Natural killer cell (primary cell): Measurements from ENCODE around the gene RARS2. TPM values are rescaled to one million over a fixed set of nuclear protein-coding genes. Genes with fewer than 3 reads are reported as not detected.
"Not testable (repeated sequence)": the region's sequence is repeated elsewhere in the genome, so short reads cannot be mapped to it uniquely, and the experiment has no call there.

Experiments
- ATAC-seq, 3 donors: fragments of 150-1000 bp in 2 of 3; fragments of 200-7000 bp in 1 of 3; cut with Tn5 transposase; 1 replicate in 1 of 3; 2 replicates in 2 of 3; pipeline ENCODE4 v1.10.0; 2021; ENCODE audit warnings: mild to moderate bottlenecking in 2 of 3, moderate library complexity in 2 of 3
- DNase-seq, 2 donors: peaks; one replicate each; pipeline versions ENCODE4 v3.0.0 to v3.0.0-alpha.2; 2013 to 2021; ENCODE audit warnings: mixed read lengths in 1 of 2
- H3K27ac ChIP-seq: one replicate; pipeline ENCODE4 v1.5.1; 2013; ENCODE audit warnings: mild to moderate bottlenecking, low read length
- H3K27me3 ChIP-seq: one replicate; pipeline ENCODE4 v1.6.1; 2013; ENCODE audit warnings: low read length; ENCODE audit not compliant: control insufficient read depth, insufficient read depth
- H3K36me3 ChIP-seq: one replicate; pipeline ENCODE4 v1.6.1; 2013; ENCODE audit warnings: low read length; ENCODE audit not compliant: control insufficient read depth, insufficient read depth
- H3K4me1 ChIP-seq: one replicate; pipeline ENCODE4 v1.6.1; 2013; ENCODE audit warnings: low read length; ENCODE audit not compliant: control insufficient read depth, insufficient read depth
- H3K4me3 ChIP-seq: one replicate; pipeline ENCODE4 v1.5.1; 2013; ENCODE audit warnings: low read length
- H3K9me3 ChIP-seq: one replicate; pipeline ENCODE4 v1.6.1; 2013; ENCODE audit warnings: low read length; ENCODE audit not compliant: control insufficient read depth, insufficient read depth
- H3K27ac Mint-ChIP-seq, 2 donors: one replicate each; pipeline ENCODE4 v1.8.0; 2022; ENCODE audit warnings: mild to moderate bottlenecking in 2 of 2, mixed read lengths in 2 of 2, moderate library complexity in 1 of 2
- H3K27me3 Mint-ChIP-seq, 2 donors: one replicate each; pipeline ENCODE4 v1.8.0; 2022; ENCODE audit warnings: low read depth in 2 of 2, mixed read lengths in 2 of 2
- H3K36me3 Mint-ChIP-seq: one replicate; pipeline ENCODE4 v1.8.0; 2022; ENCODE audit warnings: mixed read lengths
- H3K4me1 Mint-ChIP-seq, 2 donors: one replicate each; pipeline ENCODE4 v1.8.0; 2022; ENCODE audit warnings: mixed read lengths in 2 of 2
- H3K4me3 Mint-ChIP-seq: one replicate; pipeline ENCODE4 v1.8.0; 2022; ENCODE audit warnings: mild to moderate bottlenecking, moderate library complexity, mixed read lengths
- H3K9me3 Mint-ChIP-seq, 2 donors: one replicate each; pipeline ENCODE4 v1.8.0; 2022; ENCODE audit warnings: mixed read lengths in 2 of 2
- CTCF ChIP-seq: fragments of 200-600 bp; IDR thresholded peaks from one replicate; pipeline ENCODE4 v1.8.0; 2022; ENCODE audit warnings: antibody characterized with exemption
- WGBS: methylation state at CpG from one replicate; pipeline ENCODE4 v1.1.7; 2013; ENCODE audit warnings: missing lambda C conversion rate; ENCODE audit not compliant: insufficient coverage; 5-methylcytosine and 5-hydroxymethylcytosine counted together
- intact Hi-C: fragments of 100-400 bp; cut with micrococcal nuclease; formaldehyde crosslinking; loops from one replicate; pipeline ENCODE4 v1.14.2; 2022
- total RNA-seq, 4 donors: library from RNA; stranded (reverse); fragments of 120-200 nt in 1 of 4; gene quantifications; one replicate each; pipeline versions ENCODE4 v1.2.3 to v1.2.4, GENCODE V29; 2013 to 2022

Gene RARS2
- total RNA-seq, 3 donors from 2014 or later (not counting 1 experiment from before 2014, with no cell fraction given) = 21.8 to 26.5 (median 24.2) TPM

- Mint-ChIP-seq H3K9me3 (no peaks in the 10 kb centered on the region), H3K4me3 (no peak overlapping the region), H3K4me1 (no peaks in the 10 kb centered on the region), H3K27ac (no peak overlapping the region), H3K36me3 (no peaks in the 10 kb centered on the region), H3K27me3 (no peaks in the 10 kb centered on the region)
- Histone ChIP-seq H3K36me3 (peaks cover 6% of the 10 kb centered on the region), H3K4me3 (no peak overlapping the region), H3K9me3 (no peaks in the 10 kb centered on the region), H3K4me1 (no peaks in the 10 kb centered on the region), H3K27ac (no peak overlapping the region), H3K27me3 (no peaks in the 10 kb centered on the region)
- 36% methylated on average over 1 of the region's 2 CpGs for WGBS
- no peak for ATAC-seq
- DNase-seq = no peak
- intact Hi-C loops = no loop called here
- no peak for TF ChIP-seq CTCF
These were observed 38.6 kb upstream of the RARS2 start for GRCh38 chr6:87628424-87628823.

GRCh38 chr6:87623248-87623647 is 33.5 kb upstream of the RARS2 start:
- Histone ChIP-seq H3K4me3 (no peak overlapping the region), H3K27me3 (no peaks in the 10 kb centered on the region), H3K27ac (no peak overlapping the region), H3K9me3 (no peaks in the 10 kb centered on the region), H3K4me1 (no peaks in the 10 kb centered on the region), H3K36me3 (peaks cover 17% of the 10 kb centered on the region)
- no peak for DNase-seq
- H3K4me3 Mint-ChIP-seq = no peak overlapping the region
- whole genome bisulfite sequencing = 93% methylated on average over 3 of the region's 3 CpGs
- no peak for ATAC-seq
- H3K27ac Mint-ChIP-seq = no peak overlapping the region
- no peaks in the 10 kb centered on the region for H3K36me3 Mint-ChIP-seq
- no peaks in the 10 kb centered on the region for H3K9me3 Mint-ChIP-seq
- no peak for TF ChIP-seq CTCF
- intact Hi-C loops = no loop called here
- H3K27me3 Mint-ChIP-seq = no peaks in the 10 kb centered on the region
- no peaks in the 10 kb centered on the region for H3K4me1 Mint-ChIP-seq

GRCh38 chr6:87618531-87618930 is 28.7 kb upstream of the RARS2 start:
- Mint-ChIP-seq H3K27ac (no peak overlapping the region), H3K27me3 (no peaks in the 10 kb centered on the region), H3K4me1 (no peaks in the 10 kb centered on the region), H3K4me3 (no peak overlapping the region), H3K9me3 (no peaks in the 10 kb centered on the region), H3K36me3 (no peaks in the 10 kb centered on the region)
- WGBS = 94% methylated on average over 3 of the region's 3 CpGs
- Histone ChIP-seq H3K27me3 (no peaks in the 10 kb centered on the region), H3K9me3 (no peaks in the 10 kb centered on the region), H3K4me3 (no peak overlapping the region), H3K27ac (no peak overlapping the region), H3K36me3 (peaks cover 21% of the 10 kb centered on the region), H3K4me1 (no peaks in the 10 kb centered on the region)
- TF ChIP-seq CTCF = no peak
- intact Hi-C loops = no loop called here
- ATAC-seq (no peak), DNase-seq (no peak)

- H3K36me3 Mint-ChIP-seq = no peaks in the 10 kb centered on the region
- intact Hi-C loops = no loop called here
- no peak overlapping the region for H3K27ac Mint-ChIP-seq
- H3K27me3 Mint-ChIP-seq = no peaks in the 10 kb centered on the region
- no peaks in the 10 kb centered on the region for H3K4me1 Mint-ChIP-seq
- Histone ChIP-seq H3K4me3 (no peak overlapping the region), H3K27ac (no peak overlapping the region), H3K27me3 (no peaks in the 10 kb centered on the region), H3K4me1 (no peaks in the 10 kb centered on the region), H3K36me3 (peaks cover 16% of the 10 kb centered on the region), H3K9me3 (no peaks in the 10 kb centered on the region)
- WGBS = 100% methylated on average over 4 of the region's 4 CpGs
- H3K9me3 Mint-ChIP-seq = no peaks in the 10 kb centered on the region
- ATAC-seq (no peak), DNase-seq (no peak)
- H3K4me3 Mint-ChIP-seq = no peak overlapping the region
- TF ChIP-seq CTCF = no peak
These were observed 27.6 kb upstream of the RARS2 start for GRCh38 chr6:87617405-87617804.

- H3K27ac Mint-ChIP-seq, H3K36me3 Mint-ChIP-seq, H3K9me3 ChIP-seq, H3K4me1 ChIP-seq, DNase-seq, H3K4me3 Mint-ChIP-seq, ATAC-seq, H3K4me3 ChIP-seq, H3K27ac ChIP-seq, H3K4me1 Mint-ChIP-seq, H3K27me3 ChIP-seq, intact Hi-C loops, H3K27me3 Mint-ChIP-seq, H3K9me3 Mint-ChIP-seq: not testable (repeated sequence)
- WGBS = 100% methylated on average over 2 of the region's 2 CpGs
- H3K36me3 ChIP-seq = peaks cover 20% of the 10 kb centered on the region
These were observed 23.2 kb upstream of the RARS2 start for GRCh38 chr6:87613018-87613417.
